Liver (tissue), 9 donors: Measurements from ENCODE around the gene SPATS2L. TPM values are rescaled to one million over a fixed set of nuclear protein-coding genes. Genes with fewer than 3 reads are reported as not detected.
A peak's percentile ranks its signal among the peaks of the same experiment; 100 is the strongest.

ENCODE experiments used
- DNase-seq: peaks from one replicate; pipeline ENCODE4 v3.0.0-alpha.2; 2017; ENCODE audit warnings: low spot score
- H3K27ac ChIP-seq, 2 donors: one replicate each; pipeline ENCODE4 v1.7.0; 2013; ENCODE audit warnings: inconsistent platforms in 2 of 2, low read length in 2 of 2, control low read depth in 1 of 2, low read depth in 1 of 2, mild to moderate bottlenecking in 1 of 2
- H3K27me3 ChIP-seq, 4 donors: one replicate each; pipeline versions ENCODE4 v1.6.1 to v1.7.0; 2013; ENCODE audit warnings: low read length in 3 of 4, inconsistent platforms in 1 of 4, mild to moderate bottlenecking in 1 of 4, moderate library complexity in 1 of 4; ENCODE audit not compliant: control insufficient read depth in 4 of 4, insufficient read depth in 4 of 4
- H3K36me3 ChIP-seq, 4 donors: one replicate each; pipeline versions ENCODE4 v1.6.1 to v1.7.0; 2013; ENCODE audit warnings: low read length in 3 of 4, mild to moderate bottlenecking in 3 of 4, low read depth in 1 of 4, moderate library complexity in 1 of 4; ENCODE audit not compliant: control insufficient read depth in 4 of 4, insufficient read depth in 3 of 4
- H3K4me1 ChIP-seq, 4 donors: one replicate each; pipeline versions ENCODE4 v1.6.1 to v1.7.0; 2013; ENCODE audit warnings: low read length in 3 of 4, mild to moderate bottlenecking in 3 of 4, moderate library complexity in 1 of 4; ENCODE audit not compliant: control insufficient read depth in 4 of 4, insufficient read depth in 4 of 4
- H3K4me3 ChIP-seq, 3 donors: one replicate each; pipeline versions ENCODE4 v1.6.1 to v1.7.0; 2013; ENCODE audit warnings: low read length in 3 of 3, control low read depth in 1 of 3, low read depth in 1 of 3, mild to moderate bottlenecking in 1 of 3
- H3K9ac ChIP-seq, 2 donors: one replicate each; pipeline ENCODE4 v1.7.0; 2013; ENCODE audit warnings: low read length in 2 of 2, mild to moderate bottlenecking in 2 of 2, moderate library complexity in 2 of 2, control low read depth in 1 of 2, low read depth in 1 of 2
- H3K9me3 ChIP-seq, 4 donors: one replicate each; pipeline versions ENCODE4 v1.6.1 to v1.7.0; 2013; ENCODE audit warnings: low read length in 3 of 4; ENCODE audit not compliant: control insufficient read depth in 4 of 4
- ATF3 ChIP-seq: IDR thresholded peaks from 2 replicates; pipeline ENCODE4 v1.6.1; 2016; ENCODE audit warnings: antibody characterized with exemption
- CTCF ChIP-seq: fragments of 150-350 bp; IDR thresholded peaks from 2 replicates; pipeline ENCODE4 v1.5.1; 2017; ENCODE audit warnings: improper control_type of control experiment, low read depth, low read length; ENCODE audit not compliant: missing input control
- EGR1 ChIP-seq, 2 donors: IDR thresholded peaks; 2 replicates each; pipeline ENCODE4 v1.6.1; 2016 to 2018; ENCODE audit warnings: antibody characterized with exemption in 2 of 2, low read depth in 2 of 2
- FOXA1 ChIP-seq: IDR thresholded peaks from 2 replicates; pipeline ENCODE4 v1.6.1; 2016; ENCODE audit warnings: antibody characterized with exemption
- FOXA2 ChIP-seq: IDR thresholded peaks from 2 replicates; pipeline ENCODE4 v1.6.1; 2016; ENCODE audit warnings: antibody characterized with exemption
- GABPA ChIP-seq, 2 donors: IDR thresholded peaks in 1 of 2; conservative IDR thresholded peaks in 1 of 2; 2 replicates each; pipeline ENCODE4 v1.6.1; 2016; ENCODE audit warnings: antibody characterized with exemption in 2 of 2, mild to moderate bottlenecking in 1 of 2, moderate library complexity in 1 of 2
- HNF4A ChIP-seq, 2 donors: conservative IDR thresholded peaks; 2 replicates each; pipeline ENCODE4 v1.6.1; 2016; ENCODE audit warnings: antibody characterized with exemption in 2 of 2, mild to moderate bottlenecking in 2 of 2
- HNF4G ChIP-seq: IDR thresholded peaks from 2 replicates; pipeline ENCODE4 v1.6.1; 2016; ENCODE audit warnings: antibody characterized with exemption
- JUND ChIP-seq, 2 donors: IDR thresholded peaks; 2 replicates each; pipeline ENCODE4 v1.6.1; 2016; ENCODE audit warnings: antibody characterized with exemption in 2 of 2
- MAX ChIP-seq: IDR thresholded peaks from 2 replicates; pipeline ENCODE4 v1.6.1; 2016; ENCODE audit warnings: antibody characterized with exemption
- NR2F2 ChIP-seq: IDR thresholded peaks from 2 replicates; pipeline ENCODE4 v1.6.1; 2016; ENCODE audit warnings: antibody characterized with exemption
- RAD21 ChIP-seq, 2 donors: IDR thresholded peaks; 2 replicates each; pipeline ENCODE4 v1.6.1; 2016; ENCODE audit warnings: antibody characterized with exemption in 2 of 2, mild to moderate bottlenecking in 2 of 2
- REST ChIP-seq: IDR thresholded peaks from 2 replicates; pipeline ENCODE4 v1.6.1; 2016; ENCODE audit warnings: antibody characterized with exemption, mild to moderate bottlenecking
- RXRA ChIP-seq, 2 donors: IDR thresholded peaks; 2 replicates each; pipeline ENCODE4 v1.6.1; 2017 to 2018; ENCODE audit warnings: antibody characterized with exemption in 2 of 2, mild to moderate bottlenecking in 1 of 2
- SP1 ChIP-seq: IDR thresholded peaks from 2 replicates; pipeline ENCODE4 v1.6.1; 2018; ENCODE audit warnings: antibody characterized with exemption, mild to moderate bottlenecking
- TAF1 ChIP-seq: conservative IDR thresholded peaks from 2 replicates; pipeline ENCODE4 v1.6.1; 2016; ENCODE audit warnings: antibody characterized with exemption, mild to moderate bottlenecking
- YY1 ChIP-seq: IDR thresholded peaks from 2 replicates; pipeline ENCODE4 v1.6.1; 2016; ENCODE audit warnings: antibody characterized with exemption, mild to moderate bottlenecking
- WGBS: extraction: QIAGEN DNeasy Blood & Tissue Kit; methylation state at CpG from one replicate; pipeline ENCODE4 v1.1.7; 2013; 5-methylcytosine and 5-hydroxymethylcytosine counted together
- polyA plus RNA-seq, 2 donors: library from polyadenylated mRNA; stranded (reverse) in 1 of 2; unstranded in 1 of 2; fragments of 200-250 nt in 1 of 2; fragments of >200 nt in 1 of 2; fragmentation: Nextera tagmentation in 1 of 2; extraction: Ambion mirVana in 1 of 2; gene quantifications; one replicate each; pipeline versions ENCODE4 v1.2.1 to v1.2.3, GENCODE V29; 2013 to 2015
- total RNA-seq, 2 donors: library from RNA; depleted of rRNA; stranded (reverse); fragments of >200 nt; gene quantifications; one replicate each; pipeline ENCODE4 v1.2.3, GENCODE V29; 2014
- donor health status: healthy.
- donor health status: healthy.
- donor health status: healthy.
- donor health status: healthy.
- donor health status: healthy.

The SPATS2L gene
- total and polyA plus RNA-seq, 4 donors = 31.4 to 49.9 (median 42.4) TPM

GRCh38 chr2:200353120-200353519 lies 46.6 kb downstream of the SPATS2L start:
- Histone ChIP-seq H3K9me3 (no peaks in the 10 kb centered on the region), H3K27me3 (no peaks in the 10 kb centered on the region), H3K27ac (peak overlapping the region in 1 of 2 donors; percentile 6), H3K9ac (no peak overlapping the region), H3K36me3 (no peaks in the 10 kb centered on the region), H3K4me3 (no peak overlapping the region), H3K4me1 (peaks cover 0 to 12% (median 5%) of the 10 kb centered on the region in 4 donors)
- TF ChIP-seq REST (no peak), CTCF (no peak), FOXA1 (no peak), YY1 (no peak), MAX (no peak), HNF4G (no peak), SP1 (no peak), JUND (IDR thresholded peaks at IDR 0.05) (no peak), TAF1 (no peak), ATF3 (no peak), RXRA (IDR thresholded peaks at IDR 0.05) (no peak), NR2F2 (no peak), HNF4A (conservative IDR thresholded peaks at IDR 0.05) (no peak), GABPA (IDR thresholded peaks at IDR 0.05 in 1 of 2, conservative IDR thresholded peaks at IDR 0.05 in 1 of 2) (no peak), RAD21 (IDR thresholded peaks at IDR 0.05) (no peak), EGR1 (IDR thresholded peaks at IDR 0.05; ENCODE audit: low read depth in 2 of 2) (no peak)
- DNase-seq = no peak
- 67% methylated on average over 3 of the region's 3 CpGs for WGBS

- WGBS = 94% methylated on average over 2 of the region's 2 CpGs
- DNase-seq = no peak
- Histone ChIP-seq H3K9ac (no peak overlapping the region), H3K4me3 (no peak overlapping the region), H3K27me3 (no peaks in the 10 kb centered on the region), H3K27ac (no peak overlapping the region), H3K4me1 (peaks cover 0 to 12% (median 5%) of the 10 kb centered on the region in 4 donors), H3K9me3 (no peaks in the 10 kb centered on the region), H3K36me3 (no peaks in the 10 kb centered on the region)
- TF ChIP-seq HNF4G (no peak), YY1 (no peak), HNF4A (conservative IDR thresholded peaks at IDR 0.05) (no peak), FOXA2 (no peak), RXRA (IDR thresholded peaks at IDR 0.05) (no peak), RAD21 (IDR thresholded peaks at IDR 0.05) (no peak), GABPA (IDR thresholded peaks at IDR 0.05 in 1 of 2, conservative IDR thresholded peaks at IDR 0.05 in 1 of 2) (no peak)
These were observed 47.4 kb downstream of the SPATS2L start for GRCh38 chr2:200353874-200354273.
